Neural cell (in vitro differentiated cells): ENCODE data around the gene SLC25A13. TPM values are rescaled to one million over a fixed set of nuclear protein-coding genes. Genes with fewer than 3 reads are reported as not detected.

Experiments
- H2AFZ ChIP-seq: fragments of 200-600, 300-800 bp; sonication (generic), shearing (Covaris generic); 2 replicates; pipeline ENCODE4 v1.6.0; 2014; ENCODE audit warnings: low read depth, mild to moderate bottlenecking, antibody characterized with exemption, low read length, moderate library complexity
- H3F3A ChIP-seq: fragments of 200-600 bp; shearing (Covaris generic); 2 replicates; pipeline ENCODE4 v1.6.1; 2016; ENCODE audit warnings: mild to moderate bottlenecking, moderate library complexity, mixed read lengths, antibody characterized with exemption, low read length; ENCODE audit not compliant: insufficient read depth, poor library complexity, severe bottlenecking
- H3K27ac ChIP-seq: fragments of 200-600, 300-800 bp; sonication (generic), shearing (Covaris generic); 2 replicates; pipeline ENCODE4 v1.5.1; 2014; ENCODE audit warnings: mild to moderate bottlenecking, low read length, moderate library complexity
- H3K27me3 ChIP-seq: fragments of 300-800, 200-600 bp; sonication (generic), shearing (Covaris generic); 2 replicates; pipeline ENCODE4 v1.6.0; 2014; ENCODE audit warnings: mild to moderate bottlenecking, low read depth, low read length, moderate library complexity; ENCODE audit not compliant: insufficient read depth
- H3K36me3 ChIP-seq: fragments of 300-800, 200-600 bp; sonication (generic), shearing (Covaris generic); 2 replicates; pipeline ENCODE4 v1.5.1; 2014; ENCODE audit warnings: mild to moderate bottlenecking, antibody characterized with exemption, low read length, moderate library complexity; ENCODE audit not compliant: insufficient read depth
- H3K4me2 ChIP-seq: fragments of 300-800, 200-600 bp; sonication (generic), shearing (Covaris generic); 2 replicates; pipeline ENCODE4 v1.6.0; 2014; ENCODE audit warnings: mild to moderate bottlenecking, low read length
- H3K4me3 ChIP-seq: fragments of 300-800, 200-600 bp; sonication (generic), shearing (Covaris generic); 2 replicates; pipeline ENCODE4 v1.5.1; 2014; ENCODE audit warnings: mild to moderate bottlenecking, low read length, moderate library complexity
- H3K79me2 ChIP-seq: fragments of 200-600 bp; shearing (Covaris generic); replicated peaks from 2 replicates; pipeline ENCODE4 v1.6.0; 2014; ENCODE audit warnings: mild to moderate bottlenecking, low read length, moderate library complexity; ENCODE audit not compliant: insufficient read depth
- H3K9ac ChIP-seq: fragments of 300-800, 200-600 bp; sonication (generic), shearing (Covaris generic); 2 replicates; pipeline ENCODE4 v1.6.1; 2016; ENCODE audit warnings: mild to moderate bottlenecking, low read length, mixed read lengths
- H3K9me2 ChIP-seq: fragments of 200-600 bp; shearing (Covaris generic); 2 replicates; pipeline ENCODE4 v1.6.1; 2016; ENCODE audit warnings: mild to moderate bottlenecking, low read length, mixed read lengths; ENCODE audit not compliant: insufficient read depth
- H3K9me3 ChIP-seq: fragments of 200-600, 300-800 bp; sonication (generic), shearing (Covaris generic); 2 replicates; pipeline ENCODE4 v1.6.1; 2016; ENCODE audit warnings: mild to moderate bottlenecking, mixed run types, low read length, moderate library complexity, mixed read lengths
- H4K20me1 ChIP-seq: fragments of 200-600 bp; shearing (Covaris generic); 2 replicates; pipeline ENCODE4 v1.6.1; 2016; ENCODE audit warnings: mild to moderate bottlenecking, mixed run types; ENCODE audit not compliant: insufficient read depth
- EP300 ChIP-seq: fragments of 450-650 bp; conservative IDR thresholded peaks from 2 replicates; pipeline ENCODE4 v1.6.1; 2014; ENCODE audit warnings: antibody characterized with exemption, mild to moderate bottlenecking, moderate library complexity; ENCODE audit not compliant: poor library complexity, severe bottlenecking
- EZH2 ChIP-seq: fragments of 200-600, 300-800 bp; shearing (Covaris generic), sonication (generic); IDR thresholded peaks from 2 replicates; pipeline ENCODE4 v1.6.1; 2014; ENCODE audit warnings: antibody characterized with exemption, low read length, borderline replicate concordance, mild to moderate bottlenecking; ENCODE audit not compliant: insufficient read depth, poor library complexity, severe bottlenecking
- MXI1 ChIP-seq: fragments of 450-650 bp; conservative IDR thresholded peaks from 2 replicates; pipeline ENCODE4 v1.6.1; 2014; ENCODE audit warnings: antibody characterized with exemption, mild to moderate bottlenecking; ENCODE audit not compliant: poor library complexity, severe bottlenecking
- POLR2AphosphoS5 ChIP-seq: IDR thresholded peaks from 2 replicates; pipeline ENCODE4 v1.6.1; 2012
- RAD21 ChIP-seq: fragments of 450-650 bp; conservative IDR thresholded peaks from 2 replicates; pipeline ENCODE4 v1.6.1; 2014; ENCODE audit warnings: antibody characterized with exemption, mild to moderate bottlenecking, moderate library complexity
- SMC3 ChIP-seq: fragments of 450-650 bp; conservative IDR thresholded peaks from 2 replicates; pipeline ENCODE4 v1.6.1; 2014; ENCODE audit warnings: antibody characterized with exemption, mild to moderate bottlenecking, moderate library complexity; ENCODE audit not compliant: poor library complexity
- TAF1 ChIP-seq: IDR thresholded peaks from 2 replicates; pipeline ENCODE4 v1.6.1; 2012; ENCODE audit warnings: low read depth
- polyA plus RNA-seq: library from polyadenylated mRNA; depleted of rRNA; stranded (reverse); fragments of >200 nt; gene quantifications from 2 replicates; pipeline ENCODE4 v1.2.3, GENCODE V29; 2014
- TF ChIP-seq, protein P1 (sequence below): IDR thresholded peaks from 2 replicates; pipeline ENCODE4 v1.6.1; 2012; ENCODE audit warnings: borderline replicate concordance
- TF ChIP-seq, protein P2 (sequence below): fragments of 450-650 bp; IDR thresholded peaks from 2 replicates; pipeline ENCODE4 v1.5.1; 2014; ENCODE audit warnings: antibody characterized with exemption, mild to moderate bottlenecking, moderate library complexity; ENCODE audit not compliant: poor library complexity, severe bottlenecking

The SLC25A13 gene
- polyA plus RNA-seq, 1 donor from 2014 or later: 20.2 TPM

DNA sequence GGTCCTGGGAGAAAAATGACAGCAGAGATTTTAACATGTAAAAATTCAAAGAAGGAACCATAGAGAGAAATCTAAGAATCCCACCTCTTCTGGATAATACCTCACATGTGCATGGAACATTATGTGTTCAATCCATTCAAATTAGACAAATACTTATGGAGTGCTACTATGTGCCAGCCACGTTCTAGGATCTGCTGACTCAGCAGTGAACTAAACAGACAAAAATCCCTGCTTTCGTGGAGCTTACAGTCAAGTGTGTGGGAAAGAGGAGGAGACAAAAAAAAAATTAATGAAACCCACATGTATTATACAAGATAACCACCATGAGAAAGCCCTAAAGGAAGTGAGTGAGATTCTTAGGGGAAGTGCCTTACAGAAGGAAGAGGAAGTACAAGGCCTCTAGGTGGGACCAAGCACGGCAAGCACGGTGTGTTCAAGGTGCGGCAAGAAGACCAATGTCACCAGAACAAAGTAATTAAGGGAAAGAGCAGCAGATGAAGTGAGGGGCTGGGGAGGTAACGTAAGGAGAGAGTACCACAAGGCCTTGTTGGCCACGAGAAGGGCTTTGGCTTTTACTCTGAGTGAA, 71.0 kb downstream of the SLC25A13 start:
- Histone ChIP-seq H4K20me1 (no peaks in the 10 kb centered on the region), H3K79me2 (peaks cover 8% of the 10 kb centered on the region), H3K27me3 (no peaks in the 10 kb centered on the region), H3K9ac (no peak overlapping the region), H3K9me2 (no peaks in the 10 kb centered on the region), H3K4me3 (no peak overlapping the region), H3K36me3 (no peaks in the 10 kb centered on the region), H3K9me3 (no peaks in the 10 kb centered on the region), H3K4me2 (no peak overlapping the region), H2AFZ (no peak overlapping the region), H3K27ac (no peak overlapping the region), H3F3A (peaks cover 6% of the 10 kb centered on the region)
- no peak for TF ChIP-seq SMC3
- TF ChIP-seq MXI1: no peak
- TF ChIP-seq, protein P1, sequence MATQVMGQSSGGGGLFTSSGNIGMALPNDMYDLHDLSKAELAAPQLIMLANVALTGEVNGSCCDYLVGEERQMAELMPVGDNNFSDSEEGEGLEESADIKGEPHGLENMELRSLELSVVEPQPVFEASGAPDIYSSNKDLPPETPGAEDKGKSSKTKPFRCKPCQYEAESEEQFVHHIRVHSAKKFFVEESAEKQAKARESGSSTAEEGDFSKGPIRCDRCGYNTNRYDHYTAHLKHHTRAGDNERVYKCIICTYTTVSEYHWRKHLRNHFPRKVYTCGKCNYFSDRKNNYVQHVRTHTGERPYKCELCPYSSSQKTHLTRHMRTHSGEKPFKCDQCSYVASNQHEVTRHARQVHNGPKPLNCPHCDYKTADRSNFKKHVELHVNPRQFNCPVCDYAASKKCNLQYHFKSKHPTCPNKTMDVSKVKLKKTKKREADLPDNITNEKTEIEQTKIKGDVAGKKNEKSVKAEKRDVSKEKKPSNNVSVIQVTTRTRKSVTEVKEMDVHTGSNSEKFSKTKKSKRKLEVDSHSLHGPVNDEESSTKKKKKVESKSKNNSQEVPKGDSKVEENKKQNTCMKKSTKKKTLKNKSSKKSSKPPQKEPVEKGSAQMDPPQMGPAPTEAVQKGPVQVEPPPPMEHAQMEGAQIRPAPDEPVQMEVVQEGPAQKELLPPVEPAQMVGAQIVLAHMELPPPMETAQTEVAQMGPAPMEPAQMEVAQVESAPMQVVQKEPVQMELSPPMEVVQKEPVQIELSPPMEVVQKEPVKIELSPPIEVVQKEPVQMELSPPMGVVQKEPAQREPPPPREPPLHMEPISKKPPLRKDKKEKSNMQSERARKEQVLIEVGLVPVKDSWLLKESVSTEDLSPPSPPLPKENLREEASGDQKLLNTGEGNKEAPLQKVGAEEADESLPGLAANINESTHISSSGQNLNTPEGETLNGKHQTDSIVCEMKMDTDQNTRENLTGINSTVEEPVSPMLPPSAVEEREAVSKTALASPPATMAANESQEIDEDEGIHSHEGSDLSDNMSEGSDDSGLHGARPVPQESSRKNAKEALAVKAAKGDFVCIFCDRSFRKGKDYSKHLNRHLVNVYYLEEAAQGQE: no peak
- TF ChIP-seq RAD21: no peak
- TF ChIP-seq EZH2: no peak
- no peak for TF ChIP-seq TAF1
- TF ChIP-seq POLR2AphosphoS5: no peak
- TF ChIP-seq EP300: no peak
- TF ChIP-seq, protein P2, sequence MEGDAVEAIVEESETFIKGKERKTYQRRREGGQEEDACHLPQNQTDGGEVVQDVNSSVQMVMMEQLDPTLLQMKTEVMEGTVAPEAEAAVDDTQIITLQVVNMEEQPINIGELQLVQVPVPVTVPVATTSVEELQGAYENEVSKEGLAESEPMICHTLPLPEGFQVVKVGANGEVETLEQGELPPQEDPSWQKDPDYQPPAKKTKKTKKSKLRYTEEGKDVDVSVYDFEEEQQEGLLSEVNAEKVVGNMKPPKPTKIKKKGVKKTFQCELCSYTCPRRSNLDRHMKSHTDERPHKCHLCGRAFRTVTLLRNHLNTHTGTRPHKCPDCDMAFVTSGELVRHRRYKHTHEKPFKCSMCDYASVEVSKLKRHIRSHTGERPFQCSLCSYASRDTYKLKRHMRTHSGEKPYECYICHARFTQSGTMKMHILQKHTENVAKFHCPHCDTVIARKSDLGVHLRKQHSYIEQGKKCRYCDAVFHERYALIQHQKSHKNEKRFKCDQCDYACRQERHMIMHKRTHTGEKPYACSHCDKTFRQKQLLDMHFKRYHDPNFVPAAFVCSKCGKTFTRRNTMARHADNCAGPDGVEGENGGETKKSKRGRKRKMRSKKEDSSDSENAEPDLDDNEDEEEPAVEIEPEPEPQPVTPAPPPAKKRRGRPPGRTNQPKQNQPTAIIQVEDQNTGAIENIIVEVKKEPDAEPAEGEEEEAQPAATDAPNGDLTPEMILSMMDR: no peak

DNA sequence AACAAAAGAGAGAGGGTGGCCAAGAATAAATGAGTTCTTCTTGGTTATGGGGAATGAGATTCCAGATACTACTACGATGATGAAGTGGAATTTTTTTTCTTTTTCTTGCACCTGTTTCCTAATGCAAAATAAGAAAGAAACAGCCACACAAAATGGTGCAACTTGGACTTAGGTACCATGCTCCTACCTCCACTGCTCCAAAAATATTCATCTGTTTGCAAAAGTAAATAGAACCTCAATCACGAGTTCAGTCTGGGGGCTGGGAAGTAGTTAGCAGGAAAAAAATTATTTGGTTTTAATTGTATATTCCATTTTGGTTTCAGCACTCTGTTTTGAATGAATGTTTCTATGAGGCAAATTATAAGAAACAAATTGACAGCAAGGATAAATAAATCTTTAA, 73.5 kb downstream of the SLC25A13 start:
- TF ChIP-seq POLR2AphosphoS5 (no peak), EP300 (no peak), MXI1 (no peak), SMC3 (no peak), EZH2 (no peak)
- Histone ChIP-seq H3K27ac (no peak overlapping the region), H3K9me3 (no peaks in the 10 kb centered on the region), H3F3A (peaks cover 6% of the 10 kb centered on the region), H3K36me3 (no peaks in the 10 kb centered on the region), H3K4me2 (no peak overlapping the region), H3K79me2 (peaks cover 15% of the 10 kb centered on the region), H4K20me1 (no peaks in the 10 kb centered on the region), H3K4me3 (no peak overlapping the region), H3K9me2 (no peaks in the 10 kb centered on the region), H3K9ac (no peak overlapping the region), H3K27me3 (no peaks in the 10 kb centered on the region), H2AFZ (no peak overlapping the region)
